HL-60 (cell line): Measurements from ENCODE around the gene ABLIM1.

ENCODE experiments used
- GABPA ChIP-seq: IDR thresholded peaks from 2 replicates; pipeline ENCODE4 v1.6.1; 2012; ENCODE audit warnings: low read depth
- POLR2AphosphoS5 ChIP-seq: IDR thresholded peaks from 2 replicates; pipeline ENCODE4 v1.6.1; 2012; ENCODE audit warnings: low read depth
- SPI1 ChIP-seq: IDR thresholded peaks from 2 replicates; pipeline ENCODE4 v1.6.1; 2012; ENCODE audit warnings: low read depth, mild to moderate bottlenecking, borderline replicate concordance
- TF ChIP-seq, protein P1 (sequence below): IDR thresholded peaks from one replicate; pipeline ENCODE4 v1.5.1; 2011; ENCODE audit warnings: low read length, control low read depth, inconsistent platforms; ENCODE audit not compliant: insufficient read depth
- TF ChIP-seq, protein P2 (sequence below): IDR thresholded peaks from 2 replicates; pipeline ENCODE4 v1.6.1; 2012; ENCODE audit warnings: low read depth; ENCODE audit not compliant: insufficient replicate concordance

DNA sequence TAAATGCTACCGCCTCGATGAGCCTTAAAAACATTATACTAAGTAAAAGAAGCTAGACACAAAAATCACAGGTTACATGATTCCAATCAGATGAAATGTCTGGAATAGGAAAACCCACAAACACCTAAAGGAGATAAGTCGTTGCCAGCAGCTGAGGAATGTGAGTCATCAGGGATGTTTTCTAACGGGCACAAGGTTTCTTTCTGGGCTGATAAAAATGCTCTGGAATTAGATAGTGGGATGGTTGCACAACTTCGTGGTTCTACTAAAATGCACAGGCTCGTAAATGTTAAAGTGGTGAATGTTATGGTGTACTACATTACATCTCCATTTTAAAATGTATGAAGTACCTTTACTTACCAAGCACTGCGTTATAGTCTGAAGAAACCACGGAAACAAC, 9.7 kb downstream of the ABLIM1 start:
- TF ChIP-seq, protein P1, sequence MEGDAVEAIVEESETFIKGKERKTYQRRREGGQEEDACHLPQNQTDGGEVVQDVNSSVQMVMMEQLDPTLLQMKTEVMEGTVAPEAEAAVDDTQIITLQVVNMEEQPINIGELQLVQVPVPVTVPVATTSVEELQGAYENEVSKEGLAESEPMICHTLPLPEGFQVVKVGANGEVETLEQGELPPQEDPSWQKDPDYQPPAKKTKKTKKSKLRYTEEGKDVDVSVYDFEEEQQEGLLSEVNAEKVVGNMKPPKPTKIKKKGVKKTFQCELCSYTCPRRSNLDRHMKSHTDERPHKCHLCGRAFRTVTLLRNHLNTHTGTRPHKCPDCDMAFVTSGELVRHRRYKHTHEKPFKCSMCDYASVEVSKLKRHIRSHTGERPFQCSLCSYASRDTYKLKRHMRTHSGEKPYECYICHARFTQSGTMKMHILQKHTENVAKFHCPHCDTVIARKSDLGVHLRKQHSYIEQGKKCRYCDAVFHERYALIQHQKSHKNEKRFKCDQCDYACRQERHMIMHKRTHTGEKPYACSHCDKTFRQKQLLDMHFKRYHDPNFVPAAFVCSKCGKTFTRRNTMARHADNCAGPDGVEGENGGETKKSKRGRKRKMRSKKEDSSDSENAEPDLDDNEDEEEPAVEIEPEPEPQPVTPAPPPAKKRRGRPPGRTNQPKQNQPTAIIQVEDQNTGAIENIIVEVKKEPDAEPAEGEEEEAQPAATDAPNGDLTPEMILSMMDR, result no peak
- TF ChIP-seq, protein P2, sequence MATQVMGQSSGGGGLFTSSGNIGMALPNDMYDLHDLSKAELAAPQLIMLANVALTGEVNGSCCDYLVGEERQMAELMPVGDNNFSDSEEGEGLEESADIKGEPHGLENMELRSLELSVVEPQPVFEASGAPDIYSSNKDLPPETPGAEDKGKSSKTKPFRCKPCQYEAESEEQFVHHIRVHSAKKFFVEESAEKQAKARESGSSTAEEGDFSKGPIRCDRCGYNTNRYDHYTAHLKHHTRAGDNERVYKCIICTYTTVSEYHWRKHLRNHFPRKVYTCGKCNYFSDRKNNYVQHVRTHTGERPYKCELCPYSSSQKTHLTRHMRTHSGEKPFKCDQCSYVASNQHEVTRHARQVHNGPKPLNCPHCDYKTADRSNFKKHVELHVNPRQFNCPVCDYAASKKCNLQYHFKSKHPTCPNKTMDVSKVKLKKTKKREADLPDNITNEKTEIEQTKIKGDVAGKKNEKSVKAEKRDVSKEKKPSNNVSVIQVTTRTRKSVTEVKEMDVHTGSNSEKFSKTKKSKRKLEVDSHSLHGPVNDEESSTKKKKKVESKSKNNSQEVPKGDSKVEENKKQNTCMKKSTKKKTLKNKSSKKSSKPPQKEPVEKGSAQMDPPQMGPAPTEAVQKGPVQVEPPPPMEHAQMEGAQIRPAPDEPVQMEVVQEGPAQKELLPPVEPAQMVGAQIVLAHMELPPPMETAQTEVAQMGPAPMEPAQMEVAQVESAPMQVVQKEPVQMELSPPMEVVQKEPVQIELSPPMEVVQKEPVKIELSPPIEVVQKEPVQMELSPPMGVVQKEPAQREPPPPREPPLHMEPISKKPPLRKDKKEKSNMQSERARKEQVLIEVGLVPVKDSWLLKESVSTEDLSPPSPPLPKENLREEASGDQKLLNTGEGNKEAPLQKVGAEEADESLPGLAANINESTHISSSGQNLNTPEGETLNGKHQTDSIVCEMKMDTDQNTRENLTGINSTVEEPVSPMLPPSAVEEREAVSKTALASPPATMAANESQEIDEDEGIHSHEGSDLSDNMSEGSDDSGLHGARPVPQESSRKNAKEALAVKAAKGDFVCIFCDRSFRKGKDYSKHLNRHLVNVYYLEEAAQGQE, result no peak
- TF ChIP-seq GABPA (no peak), POLR2AphosphoS5 (no peak), SPI1 (no peak)
